ENCODE measurements around the gene E2F7.

The E2F7 gene

GRCh38 chr12:77062396-77062795, 3.0 kb downstream of the E2F7 start:
- no peak for DNase-seq

- DNase-seq: no peak
These were observed 4.5 kb downstream of the E2F7 start for GRCh38 chr12:77060883-77061240.

- no peak for DNase-seq
These were observed 5.1 kb downstream of the E2F7 start for GRCh38 chr12:77060136-77060882.

- no peak for DNase-seq
These were observed 6.6 kb downstream of the E2F7 start for GRCh38 chr12:77058740-77059139.

GRCh38 chr12:77054851-77055250, 10.5 kb downstream of the E2F7 start:
- DNase-seq: no peak

- DNase-seq: no peak
These were observed 12.1 kb downstream of the E2F7 start for GRCh38 chr12:77053259-77053658.

- no peak for DNase-seq
These were observed 15.5 kb downstream of the E2F7 start for GRCh38 chr12:77049767-77050353.

- no peak for DNase-seq
These were observed 17.8 kb downstream of the E2F7 start for GRCh38 chr12:77047341-77048109.

GRCh38 chr12:77046468-77046867, 18.9 kb downstream of the E2F7 start:
- no peak for DNase-seq

GRCh38 chr12:77045183-77045582, 20.2 kb downstream of the E2F7 start:
- no peak for DNase-seq

GRCh38 chr12:77044721-77045120, 20.6 kb downstream of the E2F7 start:
- no peak for DNase-seq

- no peak for DNase-seq
These were observed 22.5 kb downstream of the E2F7 start for GRCh38 chr12:77042833-77043232.

- no peak for DNase-seq
These were observed 25.1 kb downstream of the E2F7 start for GRCh38 chr12:77040231-77040630.

- DNase-seq: no peak
These were observed 30.1 kb downstream of the E2F7 start for GRCh38 chr12:77035226-77035625.

GRCh38 chr12:77033658-77034536, 31.5 kb downstream of the E2F7 start:
- no peak for DNase-seq

GRCh38 chr12:77032406-77032805, 33.0 kb downstream of the E2F7 start:
- no peak for DNase-seq

- no peak for DNase-seq
These were observed 33.6 kb downstream of the E2F7 start for GRCh38 chr12:77031745-77032144.

- DNase-seq: no peak
These were observed 39.5 kb downstream of the E2F7 start for GRCh38 chr12:77025782-77026314.

GRCh38 chr12:77023501-77023900, 41.9 kb downstream of the E2F7 start:
- DNase-seq: no peak

- no peak for DNase-seq
These were observed 45.4 kb downstream of the E2F7 start for GRCh38 chr12:77019920-77020319.

- no peak for DNase-seq
These were observed 48.8 kb downstream of the E2F7 start for GRCh38 chr12:77016606-77017005.

GRCh38 chr12:77013091-77013490, 52.3 kb downstream of the E2F7 start:
- no peak for DNase-seq

Measured in activated effector memory CD4-positive, alpha-beta T cell treated with anti-CD3 and anti-CD28 coated beads, Interleukin-2, amount 50 U/mL, for 16 hours (primary cell).